NCI-H1105 (cell line): Measurements from ENCODE around the gene RHEB.

ENCODE experiments used
- DNase-seq: peaks from one replicate; lab custom pipeline; 2025; lab: John Stamatoyannopoulos, UW

Gene RHEB

GRCh38 chr7:151470711-151471110 lies 49.0 kb downstream of the RHEB start:
- DNase-seq, result no peak

DNA sequence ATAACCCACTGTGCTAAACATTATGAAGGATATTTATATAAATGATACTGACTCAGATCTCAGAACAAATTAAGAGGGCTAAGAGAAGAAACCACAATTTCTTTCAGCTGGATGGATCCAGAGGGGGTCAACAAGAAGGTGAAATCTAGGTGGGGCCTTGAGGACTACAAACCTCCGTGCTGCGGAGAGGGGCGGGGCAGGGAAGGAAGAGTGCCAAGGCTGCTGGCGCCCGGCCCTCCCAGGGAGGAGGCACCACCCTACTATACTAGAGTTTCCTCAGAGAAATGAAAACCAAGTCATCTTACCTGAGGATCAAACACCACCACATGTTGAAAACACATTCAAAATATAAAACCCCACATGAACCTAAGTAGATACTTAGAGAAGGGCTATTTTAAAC lies 50.4 kb downstream of the RHEB start:
- DNase-seq, result no peak

DNA sequence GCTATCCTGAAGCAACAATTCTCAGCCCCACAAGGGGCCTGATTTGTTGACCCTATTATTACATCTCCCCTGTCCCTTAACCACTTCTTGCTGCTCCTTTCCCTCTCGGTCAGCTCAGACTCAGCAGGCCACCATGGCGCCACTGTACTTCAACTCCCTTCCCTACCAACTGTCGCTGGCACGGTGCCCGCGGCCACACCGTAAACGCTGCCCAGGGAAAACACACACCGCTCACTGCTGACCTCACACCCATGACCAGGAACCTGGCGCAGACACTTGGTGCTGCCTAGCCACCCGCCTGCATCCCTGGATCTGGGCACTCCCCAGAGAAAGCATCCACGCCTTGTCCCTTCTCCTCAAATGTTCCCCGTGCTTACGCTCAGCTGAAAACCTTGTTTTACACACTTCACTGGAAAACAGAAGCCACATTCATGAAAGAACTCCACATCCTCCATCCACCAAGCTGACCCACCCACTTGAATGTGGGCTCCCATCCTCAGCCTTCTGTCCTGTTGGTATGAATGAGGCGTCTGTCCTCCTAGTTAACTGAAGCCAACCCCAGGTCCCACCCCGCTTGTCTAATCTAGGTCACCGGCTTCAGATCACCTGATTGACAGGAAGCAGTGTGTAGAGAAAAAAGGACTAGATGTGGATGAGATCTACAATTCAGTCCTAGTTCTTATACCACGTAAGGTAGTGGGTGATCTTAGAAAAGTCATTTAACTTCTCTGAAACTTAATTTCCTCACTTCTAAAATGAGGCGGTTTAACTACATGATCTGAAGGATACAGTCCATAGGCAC lies 51.3 kb downstream of the RHEB start:
- no peak for DNase-seq

DNA sequence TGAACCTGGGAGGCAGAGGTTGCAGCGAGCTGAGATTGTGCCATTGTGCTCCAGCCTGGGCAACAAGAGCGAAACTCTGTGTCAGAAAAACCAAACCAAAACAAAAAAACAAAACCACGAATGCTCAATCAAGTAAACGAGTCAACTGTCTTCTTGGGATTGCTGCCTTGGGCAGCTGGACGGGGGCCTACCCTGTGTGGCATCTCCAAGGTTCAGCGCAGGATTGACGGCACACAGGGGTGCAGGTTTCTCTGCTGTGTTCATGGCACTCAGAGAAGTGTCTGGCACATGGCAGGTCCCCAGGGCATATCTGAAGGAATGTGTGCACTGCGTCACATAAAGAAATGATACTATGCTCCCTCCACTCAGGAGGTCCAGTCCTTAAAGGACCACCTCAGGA lies 54.5 kb downstream of the RHEB start:
- no peak for DNase-seq

- DNase-seq, result no peak
These were observed 57.4 kb downstream of the RHEB start for GRCh38 chr7:151462306-151462779.

GRCh38 chr7:151461942-151462230 lies 57.8 kb downstream of the RHEB start:
- no peak for DNase-seq

GRCh38 chr7:151461096-151461941 lies 58.4 kb downstream of the RHEB start:
- DNase-seq, result no peak

DNA sequence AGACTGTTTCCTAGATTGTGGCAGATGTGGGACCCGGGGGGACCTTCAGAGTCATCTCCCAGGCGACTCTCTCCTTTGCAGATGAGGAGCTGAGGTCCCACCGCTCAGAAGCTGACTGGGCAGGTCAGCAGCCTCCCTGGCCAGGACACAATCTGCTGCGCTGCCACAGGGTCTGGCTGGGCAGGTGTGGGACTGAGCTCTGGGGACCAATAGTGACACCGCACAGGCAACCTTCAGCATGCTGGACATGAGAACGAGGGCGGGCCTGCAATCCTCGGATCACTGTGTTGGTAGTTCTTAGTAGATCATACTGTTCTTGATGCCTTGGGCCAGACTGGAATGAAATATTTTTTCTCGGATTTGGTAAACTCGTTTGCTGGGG lies 59.2 kb downstream of the RHEB start:
- no peak for DNase-seq

GRCh38 chr7:151459726-151460473 lies 59.8 kb downstream of the RHEB start:
- no peak for DNase-seq

DNA sequence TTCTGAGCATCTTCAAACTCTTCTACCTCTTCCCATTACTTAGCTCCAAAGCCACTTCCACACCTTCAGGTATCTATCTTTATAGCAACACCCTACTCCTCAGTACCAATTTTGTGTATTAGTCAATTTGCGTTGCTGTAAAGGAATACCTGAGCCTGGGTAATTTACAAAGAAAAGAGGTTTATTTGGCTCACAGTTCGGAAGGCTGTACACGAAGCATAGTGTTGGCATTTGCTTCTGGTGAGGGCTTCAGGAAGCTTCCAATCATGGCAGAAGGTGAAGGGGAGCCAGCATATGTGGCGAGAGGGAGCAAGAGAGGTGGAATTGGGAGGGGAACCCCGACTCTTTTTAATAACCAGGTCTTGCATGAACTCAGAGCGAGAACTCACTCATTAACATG lies 62.2 kb downstream of the RHEB start:
- no peak for DNase-seq

DNA sequence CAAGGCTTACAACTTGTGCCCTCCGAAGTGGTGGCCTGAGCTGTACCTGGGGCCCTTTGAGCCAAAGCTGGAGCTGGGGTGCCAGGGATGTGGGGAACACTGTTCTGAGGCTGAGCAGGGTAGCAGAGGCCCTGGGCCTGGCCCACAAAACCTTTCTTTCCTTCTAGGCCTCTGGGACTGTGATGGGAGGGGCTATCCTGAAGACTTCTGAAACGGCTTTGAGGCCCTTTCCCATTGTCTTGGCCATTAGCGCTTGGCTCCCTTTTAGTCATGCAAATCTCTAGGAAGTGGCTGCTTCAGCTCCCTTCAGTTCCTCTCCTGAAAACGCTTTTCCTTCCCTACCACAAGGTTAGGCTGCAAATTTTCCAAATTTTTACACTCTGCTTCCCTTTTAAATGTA lies 62.9 kb downstream of the RHEB start:
- DNase-seq, result no peak

GRCh38 chr7:151456276-151456675 lies 63.4 kb downstream of the RHEB start:
- no peak for DNase-seq

GRCh38 chr7:151455690-151456089 lies 64.0 kb downstream of the RHEB start:
- DNase-seq, result no peak

GRCh38 chr7:151454932-151455530 lies 64.7 kb downstream of the RHEB start:
- DNase-seq, result no peak

GRCh38 chr7:151454305-151454704 lies 65.4 kb downstream of the RHEB start:
- DNase-seq, result no peak

GRCh38 chr7:151453326-151453791 lies 66.3 kb downstream of the RHEB start:
- DNase-seq, result no peak

GRCh38 chr7:151452680-151453325 lies 66.9 kb downstream of the RHEB start:
- no peak for DNase-seq

- DNase-seq, result no peak
These were observed 67.8 kb downstream of the RHEB start for GRCh38 chr7:151451626-151452571.

DNA sequence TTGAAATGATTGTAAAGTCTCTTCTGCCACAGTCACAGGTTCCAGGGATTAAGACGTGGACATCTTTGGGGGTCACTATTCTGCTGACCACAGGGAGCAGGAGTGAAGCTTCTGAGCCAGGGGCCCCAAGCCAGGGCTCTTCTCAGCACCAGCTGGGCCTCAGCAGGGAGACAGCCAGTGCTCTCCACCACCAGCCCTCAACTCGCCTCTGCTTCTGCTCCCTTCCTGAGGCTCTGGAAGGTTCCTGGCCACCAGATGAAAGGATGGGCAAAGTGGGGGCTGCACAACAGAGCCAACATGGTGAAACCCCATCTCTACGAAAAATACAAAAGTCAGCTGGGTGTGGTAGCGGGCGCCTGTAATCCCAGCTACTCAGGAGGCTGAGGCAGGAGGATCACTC lies 68.5 kb downstream of the RHEB start:
- no peak for DNase-seq

GRCh38 chr7:151449990-151450389 lies 69.7 kb downstream of the RHEB start:
- no peak for DNase-seq
